GM19025 (cell line): ENCODE results near the gene BICD2.

Experiments used
- ATAC-seq: cut with Tn5 transposase; IDR thresholded peaks from one replicate; pipeline ENCODE4 v1.9.1; 2021; ENCODE audit warnings: mild to moderate bottlenecking, low read depth, moderate library complexity; ENCODE audit not compliant: unreplicated experiment

The BICD2 gene

GRCh38 chr9:92717201-92718085 is 47.2 kb downstream of the BICD2 start:
- peak; percentile 50 for ATAC-seq

- ATAC-seq: no peak
Measured at GRCh38 chr9:92716557-92716956, 48.1 kb downstream of the BICD2 start.

- ATAC-seq: no peak
Measured at GRCh38 chr9:92715488-92716231, 49.0 kb downstream of the BICD2 start.

GRCh38 chr9:92714787-92715487 is 49.7 kb downstream of the BICD2 start:
- no peak for ATAC-seq

GRCh38 chr9:92714016-92714415 is 50.6 kb downstream of the BICD2 start:
- no peak for ATAC-seq

- ATAC-seq: no peak
Measured at GRCh38 chr9:92713528-92713927, 51.1 kb downstream of the BICD2 start.

- no peak for ATAC-seq
Measured at GRCh38 chr9:92712767-92713166, 51.9 kb downstream of the BICD2 start.

GRCh38 chr9:92711844-92712243 is 52.8 kb downstream of the BICD2 start:
- peak; percentile 79 for ATAC-seq

GRCh38 chr9:92711146-92711545 is 53.5 kb downstream of the BICD2 start:
- ATAC-seq: no peak

GRCh38 chr9:92710368-92710767 is 54.3 kb downstream of the BICD2 start:
- no peak for ATAC-seq

GRCh38 chr9:92709954-92710353 is 54.7 kb downstream of the BICD2 start:
- ATAC-seq: no peak

GRCh38 chr9:92709240-92709639 is 55.4 kb downstream of the BICD2 start:
- ATAC-seq: no peak

- ATAC-seq: no peak
Measured at GRCh38 chr9:92707530-92707929, 57.1 kb downstream of the BICD2 start.

GRCh38 chr9:92706218-92706940 is 58.3 kb downstream of the BICD2 start:
- no peak for ATAC-seq

GRCh38 chr9:92704528-92704927 is 60.1 kb downstream of the BICD2 start:
- ATAC-seq: no peak

- ATAC-seq: no peak
Measured at GRCh38 chr9:92696619-92697018, 68.0 kb downstream of the BICD2 start.

GRCh38 chr9:92686954-92687353 is 77.7 kb downstream of the BICD2 start:
- ATAC-seq: no peak

- ATAC-seq: no peak
Measured at GRCh38 chr9:92685022-92685421, 79.6 kb downstream of the BICD2 start.

GRCh38 chr9:92682269-92682668 is 82.4 kb downstream of the BICD2 start:
- ATAC-seq: no peak
